GM19239 (cell line): ENCODE data around the gene ITPKB.

Experiments used
- DNase-seq: peaks from one replicate; pipeline ENCODE4 v3.0.0; 2011; ENCODE audit warnings: low spot score; ENCODE audit not compliant: insufficient read length
- FAIRE-seq: peaks from 2 replicates; lab custom pipeline; 2011; peaks lifted over from hg19 to GRCh38; lab: Jason Lieb, UNC

Gene ITPKB

GRCh38 chr1:226709953-226710352, 29.1 kb downstream of the ITPKB start:
- FAIRE-seq = peak; percentile 23

GRCh38 chr1:226708967-226709396, 30.1 kb downstream of the ITPKB start:
- no peak for DNase-seq
- FAIRE-seq = no peak

More at GRCh38 chr1:226709953-226710352, 29.1 kb downstream of the ITPKB start:
- no peak for DNase-seq

DNA sequence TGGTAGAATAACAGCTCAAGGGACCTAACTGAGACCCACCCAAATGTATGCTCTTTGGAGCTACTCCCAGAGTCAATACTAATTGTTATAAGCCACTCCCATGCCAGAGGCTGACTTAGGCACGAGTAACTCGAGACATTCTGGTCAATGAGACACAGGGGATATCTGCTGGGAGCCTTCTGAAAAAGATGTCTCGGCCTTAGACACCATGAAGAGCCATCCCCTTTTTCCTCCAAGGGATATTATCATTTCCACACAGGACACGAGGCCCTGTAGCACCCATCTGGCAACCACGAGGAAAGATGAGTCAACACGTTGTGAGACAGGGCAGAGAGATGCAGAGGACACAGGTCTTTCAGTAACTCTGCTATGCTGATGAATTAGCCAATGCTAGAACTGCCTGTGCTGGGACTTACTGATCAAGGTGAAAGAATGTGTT, 30.7 kb downstream of the ITPKB start:
- DNase-seq (no peak), FAIRE-seq (no peak)

- FAIRE-seq = no peak
- no peak for DNase-seq
These were observed 32.4 kb downstream of the ITPKB start for GRCh38 chr1:226706684-226707083.

DNA sequence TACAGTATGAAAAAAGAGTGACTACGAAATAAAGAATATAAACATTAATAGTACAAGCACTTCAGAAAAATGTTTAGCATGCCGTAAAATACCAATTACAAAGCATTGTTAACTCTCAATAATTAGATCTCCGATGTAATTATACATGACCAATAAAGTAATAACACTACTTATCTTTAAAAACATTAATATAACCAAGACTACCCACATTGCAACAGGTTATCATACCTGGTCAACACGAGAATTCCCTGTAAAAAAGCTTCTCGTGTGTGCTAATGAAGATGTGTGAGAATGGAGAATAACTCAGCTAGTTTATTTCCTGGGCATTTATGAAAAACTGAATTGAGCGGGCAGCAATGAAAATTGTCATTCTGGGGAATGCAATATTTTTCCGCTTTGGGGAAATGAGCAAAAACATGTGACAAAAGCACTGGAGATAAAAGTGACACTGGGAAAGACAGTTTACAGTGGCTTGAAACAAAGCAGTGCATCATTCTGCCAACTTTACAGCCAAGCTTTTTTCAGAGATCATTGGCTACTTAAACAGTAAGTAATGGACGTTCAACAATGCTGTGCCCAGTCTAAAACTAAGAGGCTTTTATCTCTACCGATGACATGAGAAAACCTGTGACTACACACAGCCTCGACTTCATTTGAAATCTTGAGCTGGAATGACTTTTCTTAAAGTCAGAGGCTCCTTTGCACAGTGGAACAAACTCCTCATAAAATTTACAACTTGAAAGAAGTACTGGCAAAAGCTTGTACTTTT, 34.7 kb downstream of the ITPKB start:
- DNase-seq (no peak), FAIRE-seq (peak; percentile 4)

DNA sequence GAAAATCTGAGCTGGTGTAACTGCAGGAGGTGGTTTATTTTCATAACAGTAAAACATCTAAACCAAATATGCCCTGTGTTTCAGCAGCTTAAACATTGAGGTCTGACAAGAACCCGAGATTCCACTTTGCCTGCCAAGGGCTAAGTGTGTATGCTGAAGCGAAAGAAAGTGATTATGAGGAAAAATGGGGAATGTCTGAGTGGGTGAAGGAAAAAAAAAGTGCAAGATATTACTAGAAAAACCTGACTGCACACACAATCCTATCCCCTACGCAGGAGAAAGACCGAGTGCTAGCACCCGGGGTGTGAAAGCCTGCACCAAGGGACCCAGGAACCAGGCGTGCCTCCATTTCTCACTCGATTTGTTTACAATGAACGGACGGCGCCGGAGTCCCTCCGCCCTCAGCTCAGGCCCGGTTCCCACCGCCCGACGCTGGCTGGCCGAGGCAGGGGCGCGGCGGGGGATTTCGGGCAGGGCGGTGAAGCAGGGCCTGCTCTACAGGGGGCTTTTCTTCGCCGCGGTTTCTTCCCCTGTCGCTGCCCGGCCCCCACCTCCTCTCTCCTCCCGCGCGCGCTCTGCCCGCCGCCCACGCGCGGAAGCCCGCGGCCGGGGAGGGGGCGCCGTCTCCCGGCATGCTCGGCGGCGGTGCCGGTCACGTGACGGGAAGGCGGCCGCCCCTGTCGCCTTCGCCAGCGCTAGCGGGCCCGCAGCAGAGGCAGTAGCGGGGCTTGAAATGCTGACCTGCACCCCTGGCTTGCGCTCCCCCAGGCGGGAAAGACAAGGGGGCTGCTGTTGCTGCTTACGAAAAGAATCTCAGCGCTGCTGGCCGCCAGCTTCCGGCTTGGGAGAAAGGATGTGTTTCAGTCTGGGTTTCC, 35.9 kb downstream of the ITPKB start:
- peak; percentile 64 for DNase-seq
- peak; percentile 65 for FAIRE-seq

GRCh38 chr1:226702318-226702956, 36.6 kb downstream of the ITPKB start:
- no peak for FAIRE-seq
- DNase-seq = no peak

GRCh38 chr1:226700861-226701260, 38.2 kb downstream of the ITPKB start:
- FAIRE-seq = no peak

DNA sequence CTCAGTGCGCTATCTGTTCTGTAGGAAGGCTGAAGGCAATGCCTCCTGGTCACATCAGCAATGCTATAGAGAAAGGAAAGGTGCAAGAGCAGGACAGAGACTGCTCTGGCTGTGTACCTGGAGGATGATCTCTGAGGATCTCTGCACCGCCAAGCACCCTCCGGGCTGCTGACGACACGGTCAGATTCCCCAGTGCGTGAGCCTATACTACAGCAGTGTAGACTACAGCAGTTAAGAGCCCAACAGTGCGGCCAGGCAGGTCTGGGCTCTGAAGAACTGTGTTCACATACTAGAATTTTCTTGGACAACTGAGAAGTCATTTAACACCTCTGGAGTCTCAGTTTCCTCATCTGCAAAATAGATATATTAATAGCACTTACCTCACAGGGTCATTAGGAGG, 39.9 kb downstream of the ITPKB start:
- FAIRE-seq (no peak), DNase-seq (no peak)

More at GRCh38 chr1:226700861-226701260, 38.2 kb downstream of the ITPKB start:
- no peak for DNase-seq

DNA sequence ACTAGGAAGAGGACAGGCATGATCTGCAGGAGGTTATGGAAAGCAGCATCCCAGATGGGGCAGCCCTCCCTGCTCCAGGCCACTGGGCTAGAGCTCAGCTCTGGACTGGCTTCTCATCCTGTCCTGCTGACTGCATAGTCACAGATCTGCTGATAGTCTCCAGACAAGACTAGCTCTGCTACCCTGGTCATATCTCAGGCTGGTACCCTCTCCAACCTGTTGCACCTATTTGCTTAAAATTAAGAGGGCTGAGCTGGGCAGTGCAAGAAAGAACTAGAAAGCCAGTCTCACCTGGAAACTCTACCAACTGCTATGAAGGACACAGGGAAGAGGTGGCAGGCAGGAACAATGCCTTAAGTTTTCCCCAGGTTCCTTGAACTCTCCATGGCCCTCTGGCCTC, 40.4 kb downstream of the ITPKB start:
- FAIRE-seq (no peak), DNase-seq (no peak)

DNA sequence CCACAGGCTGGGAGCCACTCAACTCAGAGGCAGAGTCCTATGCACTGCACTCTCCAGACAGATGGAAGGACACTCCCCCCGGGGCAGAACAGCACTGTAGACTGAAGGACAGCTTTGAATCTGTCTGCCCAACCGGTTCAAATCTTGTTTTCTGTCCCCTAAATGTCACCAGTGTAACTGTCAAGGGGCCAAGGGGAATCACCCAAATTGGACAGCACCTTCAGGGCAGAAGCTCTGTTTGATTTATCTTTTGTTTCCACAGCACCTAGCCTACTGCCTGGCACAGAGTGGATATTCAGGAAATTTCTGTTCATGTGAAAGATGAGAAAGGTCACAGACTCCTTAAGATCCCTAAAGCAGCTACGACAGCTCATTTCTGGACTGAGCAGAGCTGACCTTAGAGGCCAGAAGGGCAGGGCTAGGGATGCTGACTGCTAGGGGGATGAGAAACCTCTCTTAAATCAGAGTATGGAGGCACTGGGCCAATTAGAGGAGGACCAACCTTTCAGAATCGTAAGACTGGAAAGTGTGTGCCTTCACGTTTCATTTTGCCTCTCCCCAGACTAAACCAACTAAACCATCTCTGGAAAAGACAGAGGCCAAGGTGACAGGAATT, 41.0 kb downstream of the ITPKB start:
- DNase-seq (no peak), FAIRE-seq (no peak)

- FAIRE-seq (no peak), DNase-seq (no peak)
These were observed 41.7 kb downstream of the ITPKB start for GRCh38 chr1:226697151-226697928.

DNA sequence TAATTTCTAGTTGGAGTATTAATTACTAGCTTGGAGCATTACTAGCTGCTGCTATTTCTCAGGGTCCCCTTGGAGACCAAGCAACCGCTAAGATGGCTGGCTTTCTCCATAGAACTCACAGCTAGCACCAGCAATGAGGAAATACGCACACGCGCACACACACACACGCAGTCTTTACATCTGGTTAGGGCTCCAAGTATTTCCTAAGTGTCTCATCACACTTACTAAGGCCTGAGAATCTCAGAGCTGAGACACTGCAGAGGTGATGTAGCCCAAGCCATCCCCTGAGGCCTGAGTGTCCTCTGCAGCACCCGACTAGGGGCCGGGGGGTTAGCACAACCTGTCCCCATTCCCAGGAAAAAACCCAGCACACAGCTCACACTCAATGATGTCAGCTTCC, 42.5 kb downstream of the ITPKB start:
- no peak for FAIRE-seq

DNA sequence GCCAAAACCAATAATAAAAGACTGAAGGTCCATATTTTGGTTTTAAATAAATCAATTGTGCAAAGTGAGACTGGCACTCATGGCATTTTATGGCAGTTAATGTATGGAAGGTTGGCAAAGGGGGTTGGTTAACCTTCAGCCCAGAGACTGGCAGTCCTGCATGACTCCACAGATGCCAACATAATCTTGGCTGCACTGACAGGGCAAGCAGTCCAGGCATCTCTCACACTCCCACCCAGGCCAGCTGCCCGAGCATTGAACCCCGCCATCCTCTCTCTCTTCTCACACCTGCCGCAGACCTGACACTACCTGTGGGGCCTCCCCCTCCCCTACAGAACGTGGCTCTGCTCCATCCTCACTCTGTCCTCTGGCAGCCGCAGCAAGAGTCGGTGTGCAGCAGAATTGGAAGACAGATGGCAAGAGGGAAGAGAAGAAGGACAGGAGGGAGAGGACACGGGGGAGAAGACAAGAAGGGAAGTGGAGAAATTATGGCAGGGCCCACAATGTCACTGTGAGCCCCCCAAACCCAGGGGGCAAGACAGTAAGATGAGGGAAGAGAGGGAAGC, 43.7 kb downstream of the ITPKB start:
- no peak for FAIRE-seq

More for the DNA sequence above, 42.5 kb downstream of the ITPKB start:
- DNase-seq = no peak

DNA sequence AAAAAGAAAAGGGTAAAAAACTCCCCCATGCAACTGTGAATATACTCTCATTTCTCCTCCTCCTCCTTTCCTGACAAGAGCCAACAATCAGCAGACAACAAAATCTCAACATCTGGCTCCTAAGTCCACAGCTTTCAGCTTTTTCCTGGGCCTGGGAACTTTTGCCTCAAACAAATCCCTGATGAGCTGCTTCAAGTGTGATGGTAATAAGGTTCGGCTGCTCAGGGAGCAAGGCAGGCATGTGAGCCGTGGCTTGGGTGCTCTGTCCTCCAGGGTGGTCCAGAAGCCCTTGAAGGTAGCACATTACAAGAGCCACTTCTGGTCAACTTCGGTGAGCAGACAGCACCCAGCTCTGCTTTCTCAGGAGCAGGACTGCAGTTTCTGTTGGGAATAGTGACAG, 46.3 kb downstream of the ITPKB start:
- DNase-seq (no peak), FAIRE-seq (no peak)

More for the DNA sequence above, 43.7 kb downstream of the ITPKB start:
- DNase-seq = no peak

DNA sequence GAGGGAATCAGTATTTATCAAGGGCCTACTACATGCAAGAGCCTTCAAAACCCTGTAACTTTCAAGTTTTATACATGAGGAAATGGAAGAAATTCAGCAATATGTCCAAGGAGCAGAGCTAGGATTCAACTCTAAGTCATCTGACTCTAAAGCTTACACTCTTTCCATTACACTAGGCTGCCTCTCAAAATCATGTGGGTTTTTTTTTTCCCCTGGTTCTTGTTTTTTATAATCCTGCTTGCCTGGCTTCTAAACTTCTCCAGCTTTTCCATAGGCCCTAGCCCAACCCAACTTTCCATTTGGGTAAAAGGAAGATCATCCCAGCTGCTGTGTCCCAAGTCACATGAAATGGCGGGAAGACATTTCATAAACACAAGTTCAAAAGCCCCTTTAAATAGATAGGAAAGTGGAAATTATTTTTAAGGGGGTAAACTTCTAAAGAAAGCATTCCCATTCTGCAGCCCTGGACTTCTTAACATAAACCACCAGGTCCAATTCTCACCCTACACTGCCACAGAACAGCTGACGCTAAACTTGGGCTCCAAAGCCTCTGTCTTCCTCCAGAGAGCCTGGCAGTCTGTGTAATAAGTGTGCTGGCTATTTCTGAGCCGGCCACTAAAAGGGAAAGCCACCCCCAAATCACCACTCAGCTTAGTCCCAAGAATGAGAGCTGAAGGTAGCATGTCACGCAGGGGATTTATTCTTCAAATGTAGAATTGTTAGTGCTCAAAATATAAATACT, 46.9 kb downstream of the ITPKB start:
- no peak for DNase-seq
- FAIRE-seq = no peak

DNA sequence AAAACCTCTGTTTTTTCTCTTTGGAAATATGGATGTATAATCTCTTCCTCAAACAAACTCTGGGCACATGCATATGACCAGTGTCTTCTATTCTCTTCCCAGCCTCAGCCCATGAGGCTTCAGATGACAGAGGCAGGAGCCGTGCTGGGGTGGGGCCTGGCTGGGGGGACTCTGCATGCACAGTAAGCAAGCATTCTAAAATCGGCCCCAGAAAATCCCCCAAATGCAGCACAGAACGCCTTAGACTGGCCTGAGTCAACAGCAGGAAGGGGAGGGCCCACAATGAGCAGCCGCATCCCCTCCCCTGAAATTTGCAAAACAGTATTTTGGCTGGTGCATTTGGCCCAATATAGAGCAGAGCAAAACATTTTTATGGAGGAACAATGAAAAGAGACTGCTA, 47.8 kb downstream of the ITPKB start:
- peak; percentile 47 for FAIRE-seq

DNA sequence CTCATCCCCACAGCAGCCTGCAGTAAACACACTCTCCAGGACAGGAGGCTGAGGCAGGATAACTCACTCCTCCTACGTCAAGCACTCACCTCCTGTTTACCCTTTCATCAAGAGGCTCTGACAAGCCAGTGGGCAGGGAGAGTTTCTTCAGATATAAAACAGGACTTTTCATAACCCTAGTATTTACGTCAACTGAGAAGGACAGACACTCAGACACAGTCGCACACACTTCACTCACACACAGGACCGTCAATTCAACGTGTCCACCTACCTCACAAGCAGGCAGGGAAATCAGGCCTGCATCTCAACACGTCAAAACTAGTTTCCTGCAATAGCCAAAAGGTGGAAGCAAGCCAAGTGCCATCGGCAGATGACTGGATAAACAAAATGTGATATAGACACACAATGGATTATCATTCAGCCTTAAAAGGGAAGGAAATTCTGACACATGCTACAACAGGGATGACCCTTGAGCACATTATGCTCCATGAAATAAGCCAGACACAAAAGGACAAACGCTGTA, 48.6 kb downstream of the ITPKB start:
- no peak for FAIRE-seq

More for the DNA sequence above, 47.8 kb downstream of the ITPKB start:
- no peak for DNase-seq

More for the DNA sequence above, 48.6 kb downstream of the ITPKB start:
- DNase-seq = no peak
